ENCODE data around the gene CPSF6.

DNA sequence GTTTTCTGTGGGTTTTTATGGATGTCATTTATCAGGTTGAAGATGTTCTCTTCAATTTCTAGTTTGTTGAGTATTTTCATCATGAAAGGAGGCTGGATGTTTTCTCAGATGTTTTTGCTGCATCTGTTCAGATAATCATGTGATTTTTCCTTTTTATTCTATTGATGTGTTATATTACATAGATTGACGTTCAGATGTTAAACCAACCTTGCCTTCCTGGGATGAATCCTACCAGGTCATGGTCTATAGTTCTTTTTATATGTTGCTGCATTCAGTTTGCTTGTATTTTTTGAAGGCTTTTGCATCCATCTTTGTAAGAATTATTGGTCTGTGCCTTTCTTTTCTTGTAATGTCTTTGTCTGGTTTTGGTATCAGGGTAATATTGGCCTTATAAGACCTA lies 64.9 kb downstream of the CPSF6 start:
- TF ChIP-seq ZNF274 (IDR thresholded peaks at IDR 0.05; ENCODE audit: low read depth, low read length) (no peak), YY1 (IDR thresholded peaks at IDR 0.05; ENCODE audit: insufficient read depth, insufficient read length) (no peak), SUZ12 (IDR thresholded peaks at IDR 0.05; ENCODE audit: extremely low read depth, insufficient read depth, insufficient read length) (no peak)

Data from NT2/D1 (cell line).